Ascending aorta (tissue), 2 donors: Measurements from ENCODE around the gene MAB21L4. TPM values are rescaled to one million over a fixed set of nuclear protein-coding genes. Genes with fewer than 3 reads are reported as not detected.

Experiments used
- DNase-seq, 2 donors: peaks; one replicate each; pipeline ENCODE4 v3.0.0-alpha.2; 2019; ENCODE audit warnings: low spot score in 2 of 2
- H3K27ac ChIP-seq, 2 donors: fragments of 200-600 bp; sonication (generic); one replicate each; pipeline ENCODE4 v1.5.1; 2016 to 2017; ENCODE audit warnings: mild to moderate bottlenecking in 1 of 2
- H3K27me3 ChIP-seq: fragments of 200-600 bp; sonication (generic); one replicate; pipeline ENCODE4 v1.5.1; 2017
- H3K36me3 ChIP-seq, 2 donors: fragments of 200-600 bp; sonication (generic); one replicate each; pipeline ENCODE4 v1.5.1; 2016
- H3K4me1 ChIP-seq, 2 donors: fragments of 200-600 bp; sonication (generic); one replicate each; pipeline ENCODE4 v1.5.1; 2016 to 2017; ENCODE audit warnings: mild to moderate bottlenecking in 1 of 2
- H3K4me3 ChIP-seq, 2 donors: fragments of 200-600 bp; sonication (generic); one replicate each; pipeline ENCODE4 v1.5.1; 2016 to 2017; ENCODE audit warnings: mild to moderate bottlenecking in 1 of 2
- H3K9me3 ChIP-seq, 2 donors: fragments of 200-600 bp; sonication (generic); one replicate each; pipeline ENCODE4 v1.5.1; 2016
- CTCF ChIP-seq, 3 experiments: fragments of 200-600 bp in 2 of 3; fragments of 450-650 bp in 1 of 3; sonication (generic) in 2 of 3; IDR thresholded peaks; one replicate each; pipeline ENCODE4 v1.5.1; 2016 to 2019; ENCODE audit warnings: antibody characterized with exemption in 3 of 3, mild to moderate bottlenecking in 1 of 3, moderate library complexity in 1 of 3
- intact Hi-C: fragments of 100-400 bp; cut with DNase I; formaldehyde crosslinking; loops from one replicate; pipeline ENCODE4 v1.15.1; 2023
- total RNA-seq: library from RNA; depleted of rRNA; stranded (reverse); fragments of >200 nt; gene quantifications from one replicate; pipeline ENCODE4 v1.1.0, GENCODE V29; 2016

Gene MAB21L4
- total RNA-seq, 1 donor from 2014 or later = not detected

GRCh38 chr2:240891492-240892340, 4.2 kb downstream of the MAB21L4 start:
- H3K27me3 ChIP-seq = no peaks in the 10 kb centered on the region

GRCh38 chr2:240890691-240891090, 5.3 kb downstream of the MAB21L4 start:
- no peaks in the 10 kb centered on the region for H3K36me3 ChIP-seq
- no peaks in the 10 kb centered on the region for H3K27me3 ChIP-seq
- no peak overlapping the region for H3K4me3 ChIP-seq
- no peaks in the 10 kb centered on the region for H3K4me1 ChIP-seq
- no peak overlapping the region for H3K27ac ChIP-seq
- TF ChIP-seq CTCF (IDR thresholded peaks at IDR 0.05) = no peak
- DNase-seq = no peak
- intact Hi-C loops = no loop called here
- H3K9me3 ChIP-seq = no peaks in the 10 kb centered on the region

More at GRCh38 chr2:240891492-240892340, 4.2 kb downstream of the MAB21L4 start:
- Histone ChIP-seq H3K27ac (no peak overlapping the region), H3K9me3 (no peaks in the 10 kb centered on the region), H3K4me3 (no peak overlapping the region), H3K4me1 (no peaks in the 10 kb centered on the region), H3K36me3 (no peaks in the 10 kb centered on the region)
- intact Hi-C loops = no loop called here
- no peak for DNase-seq
- no peak for TF ChIP-seq CTCF (IDR thresholded peaks at IDR 0.05)

GRCh38 chr2:240889601-240890560, 6.1 kb downstream of the MAB21L4 start:
- Histone ChIP-seq H3K36me3 (no peaks in the 10 kb centered on the region), H3K27me3 (no peaks in the 10 kb centered on the region), H3K4me3 (no peak overlapping the region), H3K9me3 (no peaks in the 10 kb centered on the region), H3K4me1 (no peaks in the 10 kb centered on the region), H3K27ac (no peak overlapping the region)
- no peak for DNase-seq
- TF ChIP-seq CTCF (IDR thresholded peaks at IDR 0.05) = no peak
- intact Hi-C loops = no loop called here

GRCh38 chr2:240888890-240889573, 6.9 kb downstream of the MAB21L4 start:
- Histone ChIP-seq H3K4me1 (no peaks in the 10 kb centered on the region), H3K27ac (no peak overlapping the region), H3K9me3 (no peaks in the 10 kb centered on the region), H3K27me3 (no peaks in the 10 kb centered on the region), H3K4me3 (no peak overlapping the region), H3K36me3 (no peaks in the 10 kb centered on the region)
- DNase-seq = no peak
- intact Hi-C loops = no loop called here
- no peak for TF ChIP-seq CTCF (IDR thresholded peaks at IDR 0.05)

GRCh38 chr2:240888130-240888889, 7.6 kb downstream of the MAB21L4 start:
- Histone ChIP-seq H3K9me3 (no peaks in the 10 kb centered on the region), H3K36me3 (no peaks in the 10 kb centered on the region), H3K27ac (no peak overlapping the region), H3K27me3 (no peaks in the 10 kb centered on the region), H3K4me3 (no peak overlapping the region), H3K4me1 (no peaks in the 10 kb centered on the region)
- DNase-seq = no peak
- intact Hi-C loops = no loop called here
- TF ChIP-seq CTCF (IDR thresholded peaks at IDR 0.05) = no peak
